Endodermal cell (in vitro differentiated cells): ENCODE measurements around the gene DTNA. TPM values are rescaled to one million over a fixed set of nuclear protein-coding genes. Genes with fewer than 3 reads are reported as not detected.

Experiments used
- DNase-seq: peaks from one replicate; pipeline ENCODE4 v3.0.0-alpha.2; 2017
- H3K27ac ChIP-seq: 2 replicates; pipeline ENCODE4 v1.5.1; 2013; ENCODE audit warnings: mild to moderate bottlenecking, low read depth, low read length, moderate library complexity
- H3K27me3 ChIP-seq: 2 replicates; pipeline ENCODE4 v1.6.1; 2013; ENCODE audit warnings: mild to moderate bottlenecking, low read length, moderate library complexity; ENCODE audit not compliant: insufficient read depth, control insufficient read depth, poor library complexity, severe bottlenecking
- H3K36me3 ChIP-seq: 2 replicates; pipeline ENCODE4 v1.7.0; 2013; ENCODE audit warnings: mild to moderate bottlenecking, low read length, moderate library complexity; ENCODE audit not compliant: control insufficient read depth, insufficient read depth
- H3K4me1 ChIP-seq: one replicate; pipeline ENCODE4 v1.7.0; 2013; ENCODE audit warnings: low read length; ENCODE audit not compliant: control insufficient read depth, insufficient read depth
- H3K4me3 ChIP-seq: 2 replicates; pipeline ENCODE4 v1.5.1; 2013; ENCODE audit warnings: mild to moderate bottlenecking, low read length, moderate library complexity
- H3K9ac ChIP-seq: 2 replicates; pipeline ENCODE4 v1.6.1; 2013; ENCODE audit warnings: mild to moderate bottlenecking, low read length, moderate library complexity; ENCODE audit not compliant: poor library complexity, severe bottlenecking; ENCODE audit errors: extremely low read depth
- H3K9me3 ChIP-seq: 2 replicates; pipeline ENCODE4 v1.6.1; 2013; ENCODE audit warnings: mild to moderate bottlenecking, low read length, moderate library complexity; ENCODE audit not compliant: control insufficient read depth
- H3K27ac Mint-ChIP-seq: 2 replicates; pipeline ENCODE4 v1.8.0; 2020; ENCODE audit warnings: mixed read lengths
- H3K27me3 Mint-ChIP-seq: 2 replicates; pipeline ENCODE4 v1.8.0; 2021; ENCODE audit warnings: mild to moderate bottlenecking, mixed read lengths; ENCODE audit not compliant: insufficient read depth
- H3K36me3 Mint-ChIP-seq: 2 replicates; pipeline ENCODE4 v1.8.0; 2020; ENCODE audit warnings: low read depth, mixed read lengths
- H3K4me1 Mint-ChIP-seq: 2 replicates; pipeline ENCODE4 v1.8.0; 2020; ENCODE audit warnings: mixed read lengths
- H3K4me3 Mint-ChIP-seq: 2 replicates; pipeline ENCODE4 v1.8.0; 2020; ENCODE audit warnings: mild to moderate bottlenecking, moderate library complexity, mixed read lengths
- H3K9me3 Mint-ChIP-seq: 2 replicates; pipeline ENCODE4 v1.8.0; 2020; ENCODE audit warnings: mild to moderate bottlenecking, mixed read lengths
- WGBS, 2 experiments: methylation state at CpG; one replicate each; pipeline versions ENCODE4 v1.1.5 to v1.1.7; 2013; ENCODE audit warnings: missing lambda C conversion rate in 2 of 2, mixed read lengths in 1 of 2; ENCODE audit not compliant: insufficient coverage in 1 of 2, insufficient read length in 1 of 2; 5-methylcytosine and 5-hydroxymethylcytosine counted together
- long read RNA-seq, 4 experiments: library from polyadenylated mRNA in 2 of 4; library from RNA in 1 of 4; library from capped mRNA in 1 of 4; stranded (forward) in 3 of 4; unstranded in 1 of 4; transcript quantifications; one replicate each; pipeline ENCODE4 v2.0.0, GENCODE V29; 2020 to 2021; ENCODE audit warnings: inconsistent platforms in 1 of 4
- polyA plus RNA-seq, 2 experiments: library from polyadenylated mRNA; stranded (reverse); fragments of 50-300 nt; gene quantifications; one replicate each; pipeline ENCODE4 v1.2.3, GENCODE V29; 2013
- total RNA-seq, 2 donors: library from RNA; stranded (reverse); fragmentation: NEBNext Ultra II Directional in 1 of 2; extraction: Animal tissue kit (Norgen Biotek cat#: 25700) in 1 of 2; gene quantifications; 2 replicates in 1 of 2; 3 replicates in 1 of 2; pipeline ENCODE4 v1.2.1, GENCODE V29; 2021
- TF ChIP-seq, protein P1 (sequence below): fragments of 200-600 bp; sonication (generic); conservative IDR thresholded peaks from 2 replicates; pipeline ENCODE4 v1.5.0; 2021; ENCODE audit warnings: antibody characterized with exemption, mild to moderate bottlenecking

DTNA gene
- total RNA-seq: 10 to 100 TPM; 45.6 to 51.6 TPM
- polyA plus RNA-seq (2013, experiment 1 of 2): 18.1 TPM
- 18.8 TPM for polyA plus RNA-seq (2013, experiment 2 of 2)
- long read RNA-seq, experiment 1, partial matches to known transcripts: 3 of 10 reads
- long read RNA-seq, experiment 1, other reads (novel, unspliced or antisense): 7 of 10 reads
- long read RNA-seq, experiment 2, partial matches to known transcripts: 11 of 66 reads
- long read RNA-seq, experiment 2, other reads (novel, unspliced or antisense): 55 of 66 reads
- long read RNA-seq, experiment 3, partial matches to known transcripts: 11 of 50 reads
- long read RNA-seq, experiment 3, other reads (novel, unspliced or antisense): 38 of 50 reads
- long read RNA-seq, experiment 4, partial matches to known transcripts: 1 of 40 reads
- long read RNA-seq, experiment 4, other reads (novel, unspliced or antisense): 35 of 40 reads

DNA sequence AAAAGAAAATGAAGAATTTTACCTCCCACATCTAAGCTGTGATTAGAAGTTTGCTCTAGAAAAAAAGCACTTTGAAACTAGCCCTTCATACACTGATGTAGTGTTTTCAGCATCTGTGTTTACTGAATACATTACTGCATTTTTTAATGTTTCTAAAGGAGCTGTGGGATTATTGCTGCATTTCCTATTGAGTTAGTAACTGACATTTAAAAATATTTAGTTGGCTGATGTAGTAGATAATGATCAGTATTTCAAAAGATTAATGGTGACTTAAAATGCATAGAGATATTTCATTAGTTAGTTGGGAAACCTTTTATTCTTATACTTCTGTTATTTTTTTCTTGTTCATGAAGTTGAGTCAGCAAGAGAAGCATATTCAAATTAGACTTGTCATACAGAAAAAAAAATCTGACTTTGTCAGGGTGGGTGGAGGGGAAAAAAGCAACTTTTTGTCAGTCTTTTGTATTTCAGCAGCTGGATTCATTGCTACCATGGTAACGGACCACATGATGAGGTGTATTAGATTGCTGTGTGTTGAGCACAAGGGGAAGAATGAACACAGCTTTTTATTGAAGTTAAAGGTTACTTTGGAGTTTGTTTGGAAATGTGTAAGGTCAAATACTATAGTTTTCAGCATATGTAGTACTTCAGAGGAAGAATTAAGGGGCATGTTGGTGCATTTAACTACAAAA is at the start of gene DTNA:
TSS of gene DTNA (plus strand) at position 549 of the 692 bp plus-strand sequence. CDS start 45,679 bp downstream, outside the sequence.
- H3K27me3 Mint-ChIP-seq: no peaks in the 10 kb centered on the region

GRCh38 chr18:34660572-34660971 is 49.5 kb upstream of the DTNA start:
- no peaks in the 10 kb centered on the region for H3K9me3 Mint-ChIP-seq
- Histone ChIP-seq H3K27ac (peak overlapping the region; percentile 87), H3K27me3 (no peaks in the 10 kb centered on the region), H3K9me3 (no peaks in the 10 kb centered on the region), H3K9ac (peak overlapping the region; percentile 86), H3K36me3 (no peaks in the 10 kb centered on the region), H3K4me1 (peaks cover 34% of the 10 kb centered on the region), H3K4me3 (peak overlapping the region; percentile 48)
- H3K27ac Mint-ChIP-seq: peak overlapping the region; percentile 98
- DNase-seq: peak; percentile 78
- no peaks in the 10 kb centered on the region for H3K27me3 Mint-ChIP-seq
- 0 to 9% methylated on average over 1 to 2 of the region's 2 CpGs for WGBS, 2 experiments
- H3K36me3 Mint-ChIP-seq: peaks cover 2% of the 10 kb centered on the region
- H3K4me3 Mint-ChIP-seq: peak overlapping the region; percentile 10
- TF ChIP-seq, protein P1, sequence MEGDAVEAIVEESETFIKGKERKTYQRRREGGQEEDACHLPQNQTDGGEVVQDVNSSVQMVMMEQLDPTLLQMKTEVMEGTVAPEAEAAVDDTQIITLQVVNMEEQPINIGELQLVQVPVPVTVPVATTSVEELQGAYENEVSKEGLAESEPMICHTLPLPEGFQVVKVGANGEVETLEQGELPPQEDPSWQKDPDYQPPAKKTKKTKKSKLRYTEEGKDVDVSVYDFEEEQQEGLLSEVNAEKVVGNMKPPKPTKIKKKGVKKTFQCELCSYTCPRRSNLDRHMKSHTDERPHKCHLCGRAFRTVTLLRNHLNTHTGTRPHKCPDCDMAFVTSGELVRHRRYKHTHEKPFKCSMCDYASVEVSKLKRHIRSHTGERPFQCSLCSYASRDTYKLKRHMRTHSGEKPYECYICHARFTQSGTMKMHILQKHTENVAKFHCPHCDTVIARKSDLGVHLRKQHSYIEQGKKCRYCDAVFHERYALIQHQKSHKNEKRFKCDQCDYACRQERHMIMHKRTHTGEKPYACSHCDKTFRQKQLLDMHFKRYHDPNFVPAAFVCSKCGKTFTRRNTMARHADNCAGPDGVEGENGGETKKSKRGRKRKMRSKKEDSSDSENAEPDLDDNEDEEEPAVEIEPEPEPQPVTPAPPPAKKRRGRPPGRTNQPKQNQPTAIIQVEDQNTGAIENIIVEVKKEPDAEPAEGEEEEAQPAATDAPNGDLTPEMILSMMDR: no peak
- H3K4me1 Mint-ChIP-seq: peaks cover 54% of the 10 kb centered on the region

More for the DNA sequence above, at the start of gene DTNA:
- 82 to 89% methylated on average over 1 of the region's 1 CpG for WGBS, 2 experiments
- Histone ChIP-seq H3K4me1 (no peaks in the 10 kb centered on the region), H3K36me3 (no peaks in the 10 kb centered on the region), H3K9me3 (no peaks in the 10 kb centered on the region), H3K4me3 (no peak within 1 kb of the TSS), H3K9ac (no peak within 1 kb of the TSS), H3K27me3 (no peaks in the 10 kb centered on the region), H3K27ac (peak within 1 kb of the TSS; percentile 80)
- H3K27ac Mint-ChIP-seq: peak within 1 kb of the TSS; percentile 37
- no peaks in the 10 kb centered on the region for H3K36me3 Mint-ChIP-seq
- DNase-seq: no peak
- TF ChIP-seq, protein P1: no peak
- peaks cover 20% of the 10 kb centered on the region for H3K4me1 Mint-ChIP-seq
- no peak within 1 kb of the TSS for H3K4me3 Mint-ChIP-seq
- no peaks in the 10 kb centered on the region for H3K9me3 Mint-ChIP-seq

- 51 to 100% methylated on average over 1 to 4 of the region's 4 CpGs for WGBS, 2 experiments
- Mint-ChIP-seq H3K4me1 (peaks cover 45% of the 10 kb centered on the region), H3K27ac (peak overlapping the region; percentile 98), H3K27me3 (no peaks in the 10 kb centered on the region), H3K36me3 (peaks cover 5% of the 10 kb centered on the region), H3K9me3 (peaks cover 4% of the 10 kb centered on the region), H3K4me3 (no peak overlapping the region)
- Histone ChIP-seq H3K27ac (peak overlapping the region; percentile 55), H3K27me3 (no peaks in the 10 kb centered on the region), H3K4me1 (peaks cover 32% of the 10 kb centered on the region), H3K36me3 (no peaks in the 10 kb centered on the region), H3K4me3 (peak overlapping the region; percentile 48), H3K9me3 (no peaks in the 10 kb centered on the region), H3K9ac (peak overlapping the region; percentile 86)
- TF ChIP-seq, protein P1: peak; percentile 93
- DNase-seq: peak; percentile 60
Observed at GRCh38 chr18:34661464-34662087, 48.5 kb upstream of the DTNA start.
